HG02610 (cell line): ENCODE results near the gene BHMT.

Experiments used
- ATAC-seq: cut with Tn5 transposase; IDR thresholded peaks from one replicate; pipeline ENCODE4 v1.9.1; 2021; ENCODE audit warnings: mild to moderate bottlenecking, moderate library complexity; ENCODE audit not compliant: unreplicated experiment

The BHMT gene

GRCh38 chr5:79111387-79111959 lies at the start of gene BHMT:
BHMT (plus strand) TSS chr5:79111809; CDS start chr5:79111886, 77 bp downstream.
- ATAC-seq: no peak

GRCh38 chr5:79062436-79062835 lies 49.2 kb upstream of the BHMT start:
- ATAC-seq: no peak

GRCh38 chr5:79069488-79070349 lies 41.9 kb upstream of the BHMT start, which contains the start of the genes BHMT2 and DMGDH:
BHMT2 (plus strand) TSS chr5:79069767; CDS start chr5:79069783, 16 bp downstream.
DMGDH (minus strand) TSS chr5:79069674; CDS start chr5:79069620, 54 bp downstream.
- ATAC-seq: no peak

- ATAC-seq: no peak
Observed at GRCh38 chr5:79070350-79070667, 41.3 kb upstream of the BHMT start.

GRCh38 chr5:79074641-79075040 lies 37.0 kb upstream of the BHMT start:
- no peak for ATAC-seq

GRCh38 chr5:79075646-79076426 lies 35.8 kb upstream of the BHMT start:
- ATAC-seq: no peak

- ATAC-seq: no peak
Observed at GRCh38 chr5:79076819-79077218, 34.8 kb upstream of the BHMT start.

GRCh38 chr5:79077680-79078365 lies 33.8 kb upstream of the BHMT start:
- ATAC-seq: no peak

GRCh38 chr5:79080804-79081203 lies 30.8 kb upstream of the BHMT start:
- ATAC-seq: no peak

- ATAC-seq: no peak
Observed at GRCh38 chr5:79081779-79082178, 29.8 kb upstream of the BHMT start.

GRCh38 chr5:79086116-79086515 lies 25.5 kb upstream of the BHMT start:
- ATAC-seq: no peak

- ATAC-seq: no peak
Observed at GRCh38 chr5:79088507-79088906, 23.1 kb upstream of the BHMT start.

- no peak for ATAC-seq
Observed at GRCh38 chr5:79091064-79091463, 20.5 kb upstream of the BHMT start.

GRCh38 chr5:79093762-79094161 lies 17.8 kb upstream of the BHMT start:
- ATAC-seq: no peak

- ATAC-seq: no peak
Observed at GRCh38 chr5:79105868-79106267, 5.7 kb upstream of the BHMT start.

GRCh38 chr5:79107020-79107796 lies 4.4 kb upstream of the BHMT start:
- ATAC-seq: no peak

GRCh38 chr5:79108086-79108485 lies 3.5 kb upstream of the BHMT start:
- ATAC-seq: no peak

GRCh38 chr5:79108792-79109191 lies 2.8 kb upstream of the BHMT start:
- ATAC-seq: no peak

GRCh38 chr5:79109527-79110492 lies 1.8 kb upstream of the BHMT start:
- no peak for ATAC-seq
